Measurements from ENCODE around the gene DLX3. TPM values are rescaled to one million over a fixed set of nuclear protein-coding genes. Genes with fewer than 3 reads are reported as not detected.

Gene DLX3
- total RNA-seq, 2 experiments from 2014 or later: not detected

- no peak overlapping the region for H3K27ac ChIP-seq (ENCODE audit: low read depth, low read length, poor library complexity, severe bottlenecking)
- CTCF ChIA-PET (ENCODE audit: unreplicated experiment): no interaction called here
Measured at GRCh38 chr17:50039058-50039457, 44.0 kb upstream of the DLX3 start.

GRCh38 chr17:50037321-50038107 is 42.5 kb upstream of the DLX3 start:
- no peaks in the 10 kb centered on the region for H3K9me3 ChIP-seq (ENCODE audit: low read length)
- H3K4me1 ChIP-seq (ENCODE audit: insufficient read depth, low read length, poor library complexity, severe bottlenecking): no peaks in the 10 kb centered on the region
- no peak overlapping the region for H3K4me3 ChIP-seq (ENCODE audit: low read depth, low read length, poor library complexity, severe bottlenecking)
- POLR2A ChIA-PET: interaction anchor here (0.7 kb wide), 1 partner anchor 9 kb away, joined by 3 read pairs; no protein-coding TSS in a partner anchor
- TF ChIP-seq CTCF (conservative IDR thresholded peaks at IDR 0.05; ENCODE audit: low read length) (no peak), EZH2phosphoT487 (IDR thresholded peaks at IDR 0.05; ENCODE audit: borderline replicate concordance, low read depth, low read length) (no peak)
- intact Hi-C loops (cut with micrococcal nuclease; ENCODE audit: unreplicated experiment): no loop called here
- H2AFZ ChIP-seq (ENCODE audit: low read length): no peak overlapping the region
- no TSS peak for BruUV-seq (replicated peaks)
- H3K4me2 ChIP-seq (ENCODE audit: low read length): no peak overlapping the region
- no peaks in the 10 kb centered on the region for H3K36me3 ChIP-seq (ENCODE audit: insufficient read depth, low read length)
- no peaks in the 10 kb centered on the region for H3K9me2 ChIP-seq (ENCODE audit: insufficient read depth, low read length)
- no peak for DNase-seq (ENCODE audit: low spot score)
- CTCF ChIA-PET (ENCODE audit: unreplicated experiment): no interaction called here
- H4K20me1 ChIP-seq (ENCODE audit: insufficient read depth, low read length): no peaks in the 10 kb centered on the region
- H3K79me2 ChIP-seq (ENCODE audit: insufficient read depth, low read depth, low read length): no peaks in the 10 kb centered on the region
- no peak overlapping the region for H3K27ac ChIP-seq (ENCODE audit: low read depth, low read length, poor library complexity, severe bottlenecking)

More at GRCh38 chr17:50039058-50039457, 44.0 kb upstream of the DLX3 start:
- Histone ChIP-seq H3K9me2 (ENCODE audit: insufficient read depth, low read length) (no peaks in the 10 kb centered on the region), H3K4me3 (ENCODE audit: low read depth, low read length, poor library complexity, severe bottlenecking) (no peak overlapping the region), H3K4me2 (ENCODE audit: low read length) (no peak overlapping the region), H2AFZ (ENCODE audit: low read length) (no peak overlapping the region), H3K9me3 (ENCODE audit: low read length) (no peaks in the 10 kb centered on the region), H4K20me1 (ENCODE audit: insufficient read depth, low read length) (no peaks in the 10 kb centered on the region), H3K79me2 (ENCODE audit: insufficient read depth, low read depth, low read length) (no peaks in the 10 kb centered on the region), H3K4me1 (ENCODE audit: insufficient read depth, low read length, poor library complexity, severe bottlenecking) (no peaks in the 10 kb centered on the region), H3K36me3 (ENCODE audit: insufficient read depth, low read length) (no peaks in the 10 kb centered on the region)
- intact Hi-C loops (cut with micrococcal nuclease; ENCODE audit: unreplicated experiment): no loop called here
- no peak for TF ChIP-seq CTCF (conservative IDR thresholded peaks at IDR 0.05; ENCODE audit: low read length)
- BruUV-seq (replicated peaks): no TSS peak
- POLR2A ChIA-PET: interaction anchor here (0.5 to 0.6 kb wide), 2 partner anchors 23 to 667 kb away, joined by 3 read pairs; no protein-coding TSS in a partner anchor
- DNase-seq (ENCODE audit: low spot score): no peak
